SK-N-MC (cell line): ENCODE data around the gene NPTXR.

Source experiments
- EZH2 ChIP-seq: fragments of 200-600 bp; sonication (generic); IDR thresholded peaks from one replicate; pipeline ENCODE4 v1.6.1; 2017; ENCODE audit warnings: antibody characterized with exemption
- POLR2AphosphoS5 ChIP-seq: IDR thresholded peaks from 2 replicates; pipeline ENCODE4 v1.6.1; 2012; ENCODE audit warnings: mild to moderate bottlenecking, low read depth, low read length, borderline replicate concordance

GRCh38 chr22:38866399-38867123, 22.7 kb upstream of the NPTXR start:
- TF ChIP-seq EZH2 = no peak
- TF ChIP-seq POLR2AphosphoS5 = no peak
